Vagina (tissue), 2 donors: ENCODE results near the gene CCHCR1.

Experiments used
- POLR2A ChIP-seq, 2 donors: fragments of 450-650 bp; IDR thresholded peaks; one replicate each; pipeline ENCODE4 v1.6.1; 2017; ENCODE audit warnings: antibody characterized with exemption in 2 of 2, mild to moderate bottlenecking in 2 of 2, moderate library complexity in 2 of 2
- POLR2AphosphoS5 ChIP-seq, 2 donors: sonication (generic); formaldehyde crosslinking; IDR thresholded peaks; one replicate each; pipeline ENCODE4 v1.9.0; 2017; ENCODE audit warnings: antibody characterized with exemption in 2 of 2, mild to moderate bottlenecking in 2 of 2, low read depth in 1 of 2; ENCODE audit not compliant: insufficient read depth in 1 of 2
- TF ChIP-seq, protein P1 (sequence below), 3 experiments: fragments of 450-650 bp in 2 of 3; fragments of 200-600 bp in 1 of 3; sonication (generic) in 1 of 3; IDR thresholded peaks; one replicate each; pipeline ENCODE4 v1.5.1; 2017 to 2019; ENCODE audit warnings: antibody characterized with exemption in 3 of 3, mild to moderate bottlenecking in 2 of 3, moderate library complexity in 2 of 3

DNA sequence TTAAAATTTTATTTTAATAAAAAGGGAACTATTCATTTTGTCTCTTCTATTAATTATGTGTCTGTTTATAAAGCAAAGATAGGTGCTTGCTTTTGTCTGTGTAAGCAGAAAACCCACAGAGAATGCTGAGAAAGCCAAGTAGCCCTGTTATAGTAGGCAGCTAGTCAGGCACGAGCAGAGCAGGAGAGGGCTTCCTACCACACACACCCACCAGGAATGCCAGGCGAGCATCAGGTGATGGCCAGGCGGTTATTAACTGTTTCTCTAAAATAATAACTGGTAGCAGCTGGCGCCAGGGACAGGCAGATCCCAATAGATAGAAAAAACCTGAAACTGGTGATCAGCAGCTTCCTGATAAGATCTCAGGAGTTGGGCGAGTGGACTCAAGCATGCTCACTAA, 60.9 kb downstream of the CCHCR1 start:
- TF ChIP-seq POLR2A (IDR thresholded peaks at IDR 0.05), result no peak
- TF ChIP-seq, protein P1, sequence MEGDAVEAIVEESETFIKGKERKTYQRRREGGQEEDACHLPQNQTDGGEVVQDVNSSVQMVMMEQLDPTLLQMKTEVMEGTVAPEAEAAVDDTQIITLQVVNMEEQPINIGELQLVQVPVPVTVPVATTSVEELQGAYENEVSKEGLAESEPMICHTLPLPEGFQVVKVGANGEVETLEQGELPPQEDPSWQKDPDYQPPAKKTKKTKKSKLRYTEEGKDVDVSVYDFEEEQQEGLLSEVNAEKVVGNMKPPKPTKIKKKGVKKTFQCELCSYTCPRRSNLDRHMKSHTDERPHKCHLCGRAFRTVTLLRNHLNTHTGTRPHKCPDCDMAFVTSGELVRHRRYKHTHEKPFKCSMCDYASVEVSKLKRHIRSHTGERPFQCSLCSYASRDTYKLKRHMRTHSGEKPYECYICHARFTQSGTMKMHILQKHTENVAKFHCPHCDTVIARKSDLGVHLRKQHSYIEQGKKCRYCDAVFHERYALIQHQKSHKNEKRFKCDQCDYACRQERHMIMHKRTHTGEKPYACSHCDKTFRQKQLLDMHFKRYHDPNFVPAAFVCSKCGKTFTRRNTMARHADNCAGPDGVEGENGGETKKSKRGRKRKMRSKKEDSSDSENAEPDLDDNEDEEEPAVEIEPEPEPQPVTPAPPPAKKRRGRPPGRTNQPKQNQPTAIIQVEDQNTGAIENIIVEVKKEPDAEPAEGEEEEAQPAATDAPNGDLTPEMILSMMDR (IDR thresholded peaks at IDR 0.05), result no peak
- TF ChIP-seq POLR2AphosphoS5 (IDR thresholded peaks at IDR 0.05; ENCODE audit: insufficient read depth in 1 of 2, low read depth in 1 of 2), result no peak
